Hepatocyte (in vitro differentiated cells): ENCODE results near the gene SRBD1. TPM values are rescaled to one million over a fixed set of nuclear protein-coding genes. Genes with fewer than 3 reads are reported as not detected.

Experiments
- DNase-seq: peaks from one replicate; pipeline ENCODE4 v3.0.0-alpha.2; 2016; ENCODE audit warnings: low spot score
- H2AFZ ChIP-seq: fragments of 200-600 bp; sonication (generic); 2 replicates; pipeline ENCODE4 v1.6.0; 2016; ENCODE audit warnings: antibody characterized with exemption, mild to moderate bottlenecking
- H3K27ac ChIP-seq: fragments of 200-600 bp; sonication (generic); 2 replicates; pipeline ENCODE4 v1.5.1; 2016; ENCODE audit warnings: mild to moderate bottlenecking
- H3K27me3 ChIP-seq: fragments of 200-600 bp; sonication (generic); 2 replicates; pipeline ENCODE4 v1.6.1; 2016
- H3K36me3 ChIP-seq: fragments of 200-600 bp; sonication (generic); replicated peaks from 2 replicates; pipeline ENCODE4 v1.5.1; 2016; ENCODE audit warnings: low read depth; ENCODE audit not compliant: insufficient read depth
- H3K4me1 ChIP-seq: fragments of 200-600 bp; sonication (generic); 2 replicates; pipeline ENCODE4 v1.5.1; 2016; ENCODE audit warnings: mild to moderate bottlenecking, moderate library complexity; ENCODE audit not compliant: insufficient read depth
- H3K4me2 ChIP-seq: fragments of 200-600 bp; sonication (generic); 2 replicates; pipeline ENCODE4 v1.6.0; 2016
- H3K4me3 ChIP-seq: fragments of 200-600 bp; sonication (generic); 2 replicates; pipeline ENCODE4 v1.5.1; 2016; ENCODE audit warnings: mild to moderate bottlenecking
- H3K79me2 ChIP-seq: fragments of 200-600 bp; sonication (generic); 2 replicates; pipeline ENCODE4 v1.6.0; 2017; ENCODE audit warnings: mild to moderate bottlenecking
- H3K9me2 ChIP-seq: fragments of 200-600 bp; sonication (generic); replicated peaks from 2 replicates; pipeline ENCODE4 v1.6.0; 2017; ENCODE audit warnings: mild to moderate bottlenecking; ENCODE audit not compliant: insufficient read depth
- H3K9me3 ChIP-seq: fragments of 200-600 bp; sonication (generic); 2 replicates; pipeline ENCODE4 v1.5.1; 2016; ENCODE audit warnings: low read depth, mild to moderate bottlenecking
- H4K20me1 ChIP-seq: fragments of 200-600 bp; sonication (generic); 2 replicates; pipeline ENCODE4 v1.6.0; 2016; ENCODE audit warnings: mild to moderate bottlenecking; ENCODE audit not compliant: insufficient read depth, poor library complexity, severe bottlenecking
- EZH2 ChIP-seq: fragments of 200-600 bp; sonication (generic); IDR thresholded peaks from 2 replicates; pipeline ENCODE4 v1.6.1; 2016; ENCODE audit warnings: antibody characterized with exemption, mild to moderate bottlenecking, borderline replicate concordance
- EZH2phosphoT487 ChIP-seq: fragments of 200-600 bp; sonication (generic); IDR thresholded peaks from one replicate; pipeline ENCODE4 v1.6.1; 2018; ENCODE audit warnings: antibody characterized with exemption, mild to moderate bottlenecking, low read depth, moderate library complexity; ENCODE audit not compliant: unreplicated experiment, severe bottlenecking
- WGBS: methylation state at CpG from one replicate; pipeline ENCODE4 v1.1.6; 2016; ENCODE audit warnings: low lambda C conversion rate; ENCODE audit errors: missing lambda C conversion rate; 5-methylcytosine and 5-hydroxymethylcytosine counted together
- polyA plus RNA-seq: library from polyadenylated mRNA; unstranded; fragments of >200 nt; fragmentation: Nextera tagmentation; extraction: Ambion mirVana; gene quantifications from 2 replicates; pipeline ENCODE4 v1.2.1, GENCODE V29; 2016
- total RNA-seq: library from RNA; depleted of rRNA; stranded (reverse); fragments of >200 nt; gene quantifications from 2 replicates; pipeline ENCODE4 v1.2.3, GENCODE V29; 2014
- TF ChIP-seq, protein P1 (sequence below): fragments of 200-600 bp; sonication (generic); IDR thresholded peaks from 2 replicates; pipeline ENCODE4 v1.5.1; 2016; ENCODE audit warnings: antibody characterized with exemption, mild to moderate bottlenecking; ENCODE audit not compliant: poor library complexity

Gene SRBD1
- total and polyA plus RNA-seq, 2 experiments from 2014 or later, result 6.7 to 16.6 TPM

DNA sequence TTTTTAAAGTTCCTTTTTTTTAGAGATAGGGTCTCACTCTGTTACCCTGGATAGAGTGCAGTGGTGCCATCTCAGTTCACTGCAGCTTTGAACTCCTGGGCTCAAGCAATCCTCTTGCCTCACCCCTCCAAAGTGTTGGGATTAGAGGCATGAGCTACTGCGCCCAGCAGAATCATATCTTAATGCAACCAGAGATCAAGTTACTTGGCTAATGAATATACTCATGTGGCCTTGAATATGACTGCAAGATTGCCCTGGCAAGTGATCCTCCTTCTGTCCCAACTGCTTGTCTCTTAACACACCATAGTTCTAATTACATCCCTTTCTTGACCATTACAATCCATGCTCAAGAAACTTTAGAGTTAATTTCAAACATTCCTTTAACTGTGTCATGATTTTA, 133.5 kb downstream of the SRBD1 start:
- Histone ChIP-seq H3K27me3 (no peaks in the 10 kb centered on the region), H3K79me2 (no peaks in the 10 kb centered on the region), H4K20me1 (no peaks in the 10 kb centered on the region), H2AFZ (no peak overlapping the region), H3K4me3 (no peak overlapping the region), H3K9me2 (no peaks in the 10 kb centered on the region), H3K27ac (no peak overlapping the region), H3K9me3 (no peaks in the 10 kb centered on the region), H3K4me2 (no peak overlapping the region), H3K36me3 (no peaks in the 10 kb centered on the region), H3K4me1 (no peaks in the 10 kb centered on the region)
- no peak for TF ChIP-seq EZH2phosphoT487
- TF ChIP-seq EZH2, result no peak
- TF ChIP-seq, protein P1, sequence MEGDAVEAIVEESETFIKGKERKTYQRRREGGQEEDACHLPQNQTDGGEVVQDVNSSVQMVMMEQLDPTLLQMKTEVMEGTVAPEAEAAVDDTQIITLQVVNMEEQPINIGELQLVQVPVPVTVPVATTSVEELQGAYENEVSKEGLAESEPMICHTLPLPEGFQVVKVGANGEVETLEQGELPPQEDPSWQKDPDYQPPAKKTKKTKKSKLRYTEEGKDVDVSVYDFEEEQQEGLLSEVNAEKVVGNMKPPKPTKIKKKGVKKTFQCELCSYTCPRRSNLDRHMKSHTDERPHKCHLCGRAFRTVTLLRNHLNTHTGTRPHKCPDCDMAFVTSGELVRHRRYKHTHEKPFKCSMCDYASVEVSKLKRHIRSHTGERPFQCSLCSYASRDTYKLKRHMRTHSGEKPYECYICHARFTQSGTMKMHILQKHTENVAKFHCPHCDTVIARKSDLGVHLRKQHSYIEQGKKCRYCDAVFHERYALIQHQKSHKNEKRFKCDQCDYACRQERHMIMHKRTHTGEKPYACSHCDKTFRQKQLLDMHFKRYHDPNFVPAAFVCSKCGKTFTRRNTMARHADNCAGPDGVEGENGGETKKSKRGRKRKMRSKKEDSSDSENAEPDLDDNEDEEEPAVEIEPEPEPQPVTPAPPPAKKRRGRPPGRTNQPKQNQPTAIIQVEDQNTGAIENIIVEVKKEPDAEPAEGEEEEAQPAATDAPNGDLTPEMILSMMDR, result no peak
- no peak for DNase-seq
- 100% methylated on average over 1 of the region's 1 CpG for WGBS

DNA sequence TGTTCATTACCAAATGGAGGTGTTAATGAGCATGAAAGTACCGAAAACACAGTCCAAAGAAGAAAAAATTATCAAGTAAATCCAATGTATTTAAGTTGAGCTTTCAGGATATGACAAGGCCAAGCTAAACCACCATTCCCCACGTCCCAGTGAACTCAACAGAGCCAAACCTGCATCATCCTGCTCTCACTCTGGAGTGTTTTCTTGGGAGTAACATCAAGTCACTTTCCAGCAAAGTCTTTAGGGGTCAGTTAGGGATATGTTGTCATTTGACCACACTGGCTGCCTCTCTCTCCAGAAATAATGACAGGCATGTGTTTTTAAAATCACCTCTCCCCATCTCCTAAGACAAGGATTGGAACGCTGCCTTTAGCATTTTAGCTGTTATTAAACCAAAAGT, 140.5 kb downstream of the SRBD1 start:
- no peak overlapping the region for H3K27ac ChIP-seq
- peaks cover 8% of the 10 kb centered on the region for H3K4me1 ChIP-seq
- no peaks in the 10 kb centered on the region for H3K9me3 ChIP-seq
- H3K36me3 ChIP-seq, result no peaks in the 10 kb centered on the region
- 95% methylated on average over 3 of the region's 3 CpGs for WGBS
- H3K9me2 ChIP-seq, result no peaks in the 10 kb centered on the region
- H3K4me3 ChIP-seq, result no peak overlapping the region
- no peak overlapping the region for H3K4me2 ChIP-seq
- no peaks in the 10 kb centered on the region for H4K20me1 ChIP-seq
- no peaks in the 10 kb centered on the region for H3K27me3 ChIP-seq
- no peaks in the 10 kb centered on the region for H3K79me2 ChIP-seq
- no peak overlapping the region for H2AFZ ChIP-seq
- TF ChIP-seq, protein P1, result no peak
- no peak for TF ChIP-seq EZH2
- no peak for TF ChIP-seq EZH2phosphoT487
- DNase-seq, result no peak

GRCh38 chr2:45469314-45470099, 141.6 kb downstream of the SRBD1 start:
- peak overlapping the region; percentile 17 for H3K27ac ChIP-seq
- 71% methylated on average over 2 of the region's 2 CpGs for WGBS
- no peaks in the 10 kb centered on the region for H3K9me2 ChIP-seq
- no peaks in the 10 kb centered on the region for H3K27me3 ChIP-seq
- H3K9me3 ChIP-seq, result no peaks in the 10 kb centered on the region
- no peak overlapping the region for H2AFZ ChIP-seq
- H3K4me1 ChIP-seq, result peaks cover 8% of the 10 kb centered on the region
- no peak overlapping the region for H3K4me2 ChIP-seq
- H3K79me2 ChIP-seq, result no peaks in the 10 kb centered on the region
- H4K20me1 ChIP-seq, result no peaks in the 10 kb centered on the region
- no peak for DNase-seq
- no peak overlapping the region for H3K4me3 ChIP-seq
- no peaks in the 10 kb centered on the region for H3K36me3 ChIP-seq
- TF ChIP-seq EZH2phosphoT487 (no peak), EZH2 (no peak)
- TF ChIP-seq, protein P1, result no peak
